ENCODE data around the gene CRYBG3.
"Not testable (repeated sequence)": the region's sequence is repeated elsewhere in the genome, so short reads cannot be mapped to it uniquely, and the experiment has no call there.

DNA sequence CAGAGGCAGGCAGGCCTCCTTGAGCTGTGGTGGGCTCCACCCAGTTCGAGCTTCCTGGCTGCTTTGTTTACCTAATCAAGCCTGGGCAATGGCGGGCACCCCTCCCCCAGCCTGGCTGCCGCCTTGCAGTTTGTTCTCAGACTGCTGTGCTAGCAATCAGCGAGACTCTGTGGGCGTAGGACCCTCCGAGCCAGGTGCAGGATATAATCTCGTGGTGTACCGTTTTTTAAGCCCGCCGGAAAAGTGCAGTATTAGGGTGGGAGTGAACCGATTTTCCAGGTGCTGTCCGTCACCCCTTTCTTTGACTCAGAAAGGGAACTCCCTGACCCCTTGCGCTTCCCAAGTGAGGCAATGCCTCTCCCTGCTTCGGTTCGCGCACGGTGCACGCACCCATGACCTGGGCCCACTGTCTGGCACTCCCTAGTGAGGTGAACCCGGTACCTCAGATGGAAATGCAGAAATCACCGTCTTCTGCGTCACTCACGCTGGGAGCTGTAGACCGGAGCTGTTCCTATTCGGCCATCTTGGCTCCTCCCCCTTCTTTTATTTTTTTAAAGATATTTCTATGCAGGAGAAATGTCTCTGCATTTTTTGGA, 88.5 kb downstream of the CRYBG3 start:
- not testable (repeated sequence) for TF ChIP-seq POLR2A (IDR thresholded peaks at IDR 0.05)
- TF ChIP-seq, protein P1, sequence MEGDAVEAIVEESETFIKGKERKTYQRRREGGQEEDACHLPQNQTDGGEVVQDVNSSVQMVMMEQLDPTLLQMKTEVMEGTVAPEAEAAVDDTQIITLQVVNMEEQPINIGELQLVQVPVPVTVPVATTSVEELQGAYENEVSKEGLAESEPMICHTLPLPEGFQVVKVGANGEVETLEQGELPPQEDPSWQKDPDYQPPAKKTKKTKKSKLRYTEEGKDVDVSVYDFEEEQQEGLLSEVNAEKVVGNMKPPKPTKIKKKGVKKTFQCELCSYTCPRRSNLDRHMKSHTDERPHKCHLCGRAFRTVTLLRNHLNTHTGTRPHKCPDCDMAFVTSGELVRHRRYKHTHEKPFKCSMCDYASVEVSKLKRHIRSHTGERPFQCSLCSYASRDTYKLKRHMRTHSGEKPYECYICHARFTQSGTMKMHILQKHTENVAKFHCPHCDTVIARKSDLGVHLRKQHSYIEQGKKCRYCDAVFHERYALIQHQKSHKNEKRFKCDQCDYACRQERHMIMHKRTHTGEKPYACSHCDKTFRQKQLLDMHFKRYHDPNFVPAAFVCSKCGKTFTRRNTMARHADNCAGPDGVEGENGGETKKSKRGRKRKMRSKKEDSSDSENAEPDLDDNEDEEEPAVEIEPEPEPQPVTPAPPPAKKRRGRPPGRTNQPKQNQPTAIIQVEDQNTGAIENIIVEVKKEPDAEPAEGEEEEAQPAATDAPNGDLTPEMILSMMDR (IDR thresholded peaks at IDR 0.05), result not testable (repeated sequence)
